ENCODE results near the gene MTHFD2L. TPM values are rescaled to one million over a fixed set of nuclear protein-coding genes. Genes with fewer than 3 reads are reported as not detected.

The MTHFD2L gene
- total RNA-seq, 1 experiment from 2014 or later: 11.6 TPM

DNA sequence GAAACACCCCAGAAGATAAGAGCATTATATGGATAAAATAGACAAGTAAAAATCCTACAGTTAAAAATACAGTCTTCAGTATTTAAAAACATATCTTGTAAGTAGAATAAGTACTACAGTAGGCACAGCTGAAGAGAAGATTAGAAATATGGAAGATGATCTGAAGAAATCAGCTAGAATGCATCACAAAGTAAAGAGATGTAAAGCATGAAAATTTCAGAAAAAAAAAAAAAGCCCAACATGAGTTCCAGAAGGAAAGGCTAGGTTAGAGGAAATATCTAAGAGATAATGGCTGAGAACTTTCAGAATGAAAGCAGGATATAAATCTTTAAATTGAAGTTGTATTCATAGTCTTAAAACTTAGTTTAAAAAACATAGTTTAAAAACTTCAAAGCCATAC is 171.4 kb downstream of the MTHFD2L start:
- TF ChIP-seq, protein P1, sequence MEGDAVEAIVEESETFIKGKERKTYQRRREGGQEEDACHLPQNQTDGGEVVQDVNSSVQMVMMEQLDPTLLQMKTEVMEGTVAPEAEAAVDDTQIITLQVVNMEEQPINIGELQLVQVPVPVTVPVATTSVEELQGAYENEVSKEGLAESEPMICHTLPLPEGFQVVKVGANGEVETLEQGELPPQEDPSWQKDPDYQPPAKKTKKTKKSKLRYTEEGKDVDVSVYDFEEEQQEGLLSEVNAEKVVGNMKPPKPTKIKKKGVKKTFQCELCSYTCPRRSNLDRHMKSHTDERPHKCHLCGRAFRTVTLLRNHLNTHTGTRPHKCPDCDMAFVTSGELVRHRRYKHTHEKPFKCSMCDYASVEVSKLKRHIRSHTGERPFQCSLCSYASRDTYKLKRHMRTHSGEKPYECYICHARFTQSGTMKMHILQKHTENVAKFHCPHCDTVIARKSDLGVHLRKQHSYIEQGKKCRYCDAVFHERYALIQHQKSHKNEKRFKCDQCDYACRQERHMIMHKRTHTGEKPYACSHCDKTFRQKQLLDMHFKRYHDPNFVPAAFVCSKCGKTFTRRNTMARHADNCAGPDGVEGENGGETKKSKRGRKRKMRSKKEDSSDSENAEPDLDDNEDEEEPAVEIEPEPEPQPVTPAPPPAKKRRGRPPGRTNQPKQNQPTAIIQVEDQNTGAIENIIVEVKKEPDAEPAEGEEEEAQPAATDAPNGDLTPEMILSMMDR (IDR thresholded peaks at IDR 0.05; ENCODE audit: insufficient read depth in 1 of 2, low read depth in 1 of 2, low read length in 1 of 2, severe bottlenecking in 1 of 2, unreplicated experiment in 1 of 2): no peak
- intact Hi-C loops (cut with micrococcal nuclease; ENCODE audit: unreplicated experiment): no loop called here

DNA sequence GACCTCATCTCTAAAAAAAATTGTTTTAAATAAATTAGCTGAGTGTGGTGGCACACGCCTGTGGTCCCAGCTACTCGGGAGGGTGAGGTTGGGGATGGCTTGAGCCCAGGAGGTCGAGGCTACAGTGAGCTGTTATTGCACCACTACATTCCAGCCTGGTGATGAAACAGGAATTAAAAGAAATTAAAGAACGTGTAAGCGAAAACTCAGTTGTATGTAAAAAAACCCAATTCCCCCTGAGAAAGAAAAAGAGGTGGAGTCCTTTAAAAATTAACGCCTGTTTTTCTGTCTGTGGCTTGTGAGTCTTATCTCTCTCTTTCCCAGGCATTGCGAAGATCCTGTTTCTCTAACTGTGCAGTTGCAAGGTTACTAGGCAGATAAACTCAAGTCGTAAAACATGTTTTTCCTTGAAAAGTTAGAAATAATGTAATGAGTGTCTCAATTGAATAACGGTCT is 172.4 kb downstream of the MTHFD2L start:
- H3K4me1 ChIP-seq: no peaks in the 10 kb centered on the region
- H3K36me3 ChIP-seq (ENCODE audit: control insufficient read depth, insufficient read depth, low read length): no peaks in the 10 kb centered on the region
- Mint-ChIP-seq H3K27me3 (ENCODE audit: insufficient read depth, unreplicated experiment) (no peaks in the 10 kb centered on the region), H3K36me3 (ENCODE audit: insufficient read depth, unreplicated experiment) (no peaks in the 10 kb centered on the region), H3K9me3 (ENCODE audit: unreplicated experiment) (peaks cover 6% of the 10 kb centered on the region), H3K27ac (ENCODE audit: unreplicated experiment) (no peak overlapping the region), H3K4me1 (ENCODE audit: low read depth, unreplicated experiment) (no peaks in the 10 kb centered on the region), H3K4me3 (ENCODE audit: unreplicated experiment) (no peak overlapping the region)
- DNase-seq: no peak
- POLR2A ChIA-PET: no interaction called here
- H3K9me3 ChIP-seq: no peaks in the 10 kb centered on the region
- no peaks in the 10 kb centered on the region for H3K27me3 ChIP-seq (replicated peaks; ENCODE audit: control insufficient read depth, insufficient read depth, low read length)
- BruUV-seq (replicated peaks): no TSS peak
- CTCF ChIA-PET: no interaction called here
- TF ChIP-seq, protein P1 (IDR thresholded peaks at IDR 0.05; ENCODE audit: insufficient read depth in 1 of 2, low read depth in 1 of 2, low read length in 1 of 2, severe bottlenecking in 1 of 2, unreplicated experiment in 1 of 2): no peak
- intact Hi-C loops (cut with micrococcal nuclease; ENCODE audit: unreplicated experiment): no loop called here
- H3K4me3 ChIP-seq (ENCODE audit: low read depth, low read length): no peak overlapping the region

More for the DNA sequence above, 171.4 kb downstream of the MTHFD2L start:
- H3K27me3 ChIP-seq (replicated peaks; ENCODE audit: control insufficient read depth, insufficient read depth, low read length): no peaks in the 10 kb centered on the region
- BruUV-seq (replicated peaks): no TSS peak
- no peak overlapping the region for H3K4me3 ChIP-seq (ENCODE audit: low read depth, low read length)
- Mint-ChIP-seq H3K27ac (ENCODE audit: unreplicated experiment) (no peak overlapping the region), H3K36me3 (ENCODE audit: insufficient read depth, unreplicated experiment) (no peaks in the 10 kb centered on the region), H3K27me3 (ENCODE audit: insufficient read depth, unreplicated experiment) (no peaks in the 10 kb centered on the region), H3K9me3 (ENCODE audit: unreplicated experiment) (peaks cover under 1% of the 10 kb centered on the region), H3K4me1 (ENCODE audit: low read depth, unreplicated experiment) (no peaks in the 10 kb centered on the region), H3K4me3 (ENCODE audit: unreplicated experiment) (no peak overlapping the region)
- no peaks in the 10 kb centered on the region for H3K36me3 ChIP-seq (ENCODE audit: control insufficient read depth, insufficient read depth, low read length)
- POLR2A ChIA-PET: no interaction called here
- CTCF ChIA-PET: interaction anchor here (0.6 kb wide), 1 partner anchor 85 kb away, joined by 3 read pairs; no protein-coding TSS in a partner anchor
- no peaks in the 10 kb centered on the region for H3K9me3 ChIP-seq
- 0 out of 2 replicates have a peak, but pooled peaks cover 4% of the 10 kb centered on the region for H3K4me1 ChIP-seq
- no peak for DNase-seq

DNA sequence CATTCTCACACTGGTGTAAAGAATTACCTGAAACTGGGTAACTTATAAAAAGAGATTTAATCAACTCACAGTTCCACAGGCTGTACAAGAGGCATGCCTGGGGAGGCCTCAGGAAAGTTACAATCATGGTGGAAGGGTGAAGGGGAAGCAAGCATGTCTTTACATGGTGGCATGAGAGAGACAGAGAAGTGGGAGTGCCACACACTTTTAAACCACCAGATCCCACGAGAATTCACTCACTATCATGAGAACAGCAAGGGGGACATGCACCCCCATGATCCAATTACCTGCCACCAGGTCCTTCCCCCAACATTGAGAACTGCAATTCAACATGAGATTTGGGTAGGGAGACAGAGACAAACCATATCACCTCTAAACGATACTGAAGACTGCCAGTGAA is 173.3 kb downstream of the MTHFD2L start:
- Mint-ChIP-seq H3K4me3 (ENCODE audit: unreplicated experiment) (no peak overlapping the region), H3K36me3 (ENCODE audit: insufficient read depth, unreplicated experiment) (no peaks in the 10 kb centered on the region), H3K4me1 (ENCODE audit: low read depth, unreplicated experiment) (no peaks in the 10 kb centered on the region), H3K27ac (ENCODE audit: unreplicated experiment) (no peak overlapping the region), H3K27me3 (ENCODE audit: insufficient read depth, unreplicated experiment) (no peaks in the 10 kb centered on the region), H3K9me3 (ENCODE audit: unreplicated experiment) (peaks cover 6% of the 10 kb centered on the region)
- no peaks in the 10 kb centered on the region for H3K9me3 ChIP-seq
- H3K4me3 ChIP-seq (ENCODE audit: low read depth, low read length): no peak overlapping the region
- H3K36me3 ChIP-seq (ENCODE audit: control insufficient read depth, insufficient read depth, low read length): no peaks in the 10 kb centered on the region
- POLR2A ChIA-PET: no interaction called here
- no peak for DNase-seq
- no TSS peak for BruUV-seq (replicated peaks)
- no peaks in the 10 kb centered on the region for H3K4me1 ChIP-seq
- TF ChIP-seq, protein P1 (IDR thresholded peaks at IDR 0.05; ENCODE audit: insufficient read depth in 1 of 2, low read depth in 1 of 2, low read length in 1 of 2, severe bottlenecking in 1 of 2, unreplicated experiment in 1 of 2): no peak
- no peaks in the 10 kb centered on the region for H3K27me3 ChIP-seq (replicated peaks; ENCODE audit: control insufficient read depth, insufficient read depth, low read length)
- intact Hi-C loops (cut with micrococcal nuclease; ENCODE audit: unreplicated experiment): no loop called here
- CTCF ChIA-PET: no interaction called here
